HG03039 (cell line): ENCODE measurements around the gene NOG.

Experiments used
- ATAC-seq: cut with Tn5 transposase; IDR thresholded peaks from one replicate; pipeline ENCODE4 v1.9.1; 2021; ENCODE audit warnings: mild to moderate bottlenecking, moderate library complexity; ENCODE audit not compliant: unreplicated experiment

The NOG gene

GRCh38 chr17:56635641-56636040 lies 42.1 kb downstream of the NOG start:
- no peak for ATAC-seq

GRCh38 chr17:56636265-56636664 lies 42.8 kb downstream of the NOG start:
- no peak for ATAC-seq

GRCh38 chr17:56637254-56637653 lies 43.8 kb downstream of the NOG start:
- ATAC-seq, result no peak

GRCh38 chr17:56638591-56639051 lies 45.1 kb downstream of the NOG start:
- no peak for ATAC-seq

DNA sequence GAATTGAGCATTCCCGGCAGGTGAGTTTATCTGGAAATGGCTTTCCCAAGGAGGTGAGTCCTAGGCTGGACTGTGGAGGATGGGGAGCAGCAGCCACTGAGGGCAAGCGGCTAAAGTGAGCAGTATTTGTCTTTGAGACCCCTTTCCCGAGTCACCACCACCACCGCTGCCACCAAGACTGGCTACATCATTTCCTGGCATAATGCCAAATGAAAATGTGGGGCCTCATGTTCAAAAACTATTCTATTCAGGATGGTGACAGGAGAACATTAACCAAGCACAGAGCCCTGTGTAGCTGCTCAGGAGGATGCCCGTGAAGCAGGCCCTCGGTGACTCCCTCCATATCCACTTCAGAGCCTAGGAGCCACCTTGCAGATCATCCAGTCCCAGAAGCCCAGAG lies 46.0 kb downstream of the NOG start:
- ATAC-seq, result no peak

- ATAC-seq, result no peak
Observed at GRCh38 chr17:56640116-56640515, 46.6 kb downstream of the NOG start.

DNA sequence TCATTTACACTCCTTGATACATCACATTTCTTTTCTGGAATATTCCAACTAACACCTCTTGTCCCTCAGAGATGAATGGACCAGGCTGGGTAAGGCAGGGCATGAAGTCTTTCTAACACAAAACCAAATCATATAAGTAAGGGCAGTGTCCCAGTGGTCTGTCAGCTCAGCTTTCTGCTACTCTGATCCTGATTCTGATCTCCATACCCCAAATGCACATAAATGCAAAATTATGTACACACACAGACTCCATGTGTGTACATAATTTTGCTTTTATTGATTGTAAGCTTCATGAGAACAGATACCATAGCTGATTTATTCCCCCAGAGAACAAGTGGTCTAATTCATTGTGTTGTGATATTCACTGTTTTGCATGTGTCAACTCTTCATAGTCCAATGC lies 47.9 kb downstream of the NOG start:
- no peak for ATAC-seq

- ATAC-seq, result no peak
Observed at GRCh38 chr17:56641894-56642293, 48.4 kb downstream of the NOG start.

GRCh38 chr17:56642424-56642823 lies 48.9 kb downstream of the NOG start:
- ATAC-seq, result no peak
